WTC11 (cell line): ENCODE measurements around the gene WNT5A. TPM values are rescaled to one million over a fixed set of nuclear protein-coding genes. Genes with fewer than 3 reads are reported as not detected.

Experiments
- ATAC-seq: fragments of 200-7000 bp; cut with Tn5 transposase; 2 replicates; pipeline ENCODE4 v1.10.0; 2021; ENCODE audit warnings: mild to moderate bottlenecking, moderate library complexity
- CTCF ChIA-PET: fragments of 300-600 bp; sonication (Branson Sonifier 250); formaldehyde crosslinking; loops from one replicate; lab custom pipeline; 2021; ENCODE audit warnings: antibody characterized with exemption; lab: Charles Lee
- POLR2A ChIA-PET: fragments of 350-600 bp; sonication (Branson Sonifier 250); formaldehyde crosslinking; loops from one replicate; lab custom pipeline; 2021; ENCODE audit warnings: antibody characterized with exemption; lab: Charles Lee
- DNase-seq: peaks from one replicate; pipeline ENCODE4 v3.0.0; 2021; ENCODE audit warnings: low spot score
- H3K27ac Mint-ChIP-seq: 2 replicates; pipeline ENCODE4 v1.8.0; 2021; ENCODE audit warnings: mixed read lengths
- H3K27me3 Mint-ChIP-seq: 2 replicates; pipeline ENCODE4 v1.8.0; 2021; ENCODE audit warnings: low read depth, mild to moderate bottlenecking, moderate library complexity, mixed read lengths
- H3K36me3 Mint-ChIP-seq: 2 replicates; pipeline ENCODE4 v1.8.0; 2021; ENCODE audit warnings: mixed read lengths
- H3K4me1 Mint-ChIP-seq: 2 replicates; pipeline ENCODE4 v1.8.0; 2022; ENCODE audit warnings: mixed read lengths
- H3K4me3 Mint-ChIP-seq: 2 replicates; pipeline ENCODE4 v1.8.0; 2021; ENCODE audit warnings: mild to moderate bottlenecking, moderate library complexity, mixed read lengths
- H3K9me3 Mint-ChIP-seq: 2 replicates; pipeline ENCODE4 v1.8.0; 2021; ENCODE audit warnings: mixed read lengths
- ATF1 ChIP-seq: sonication (generic); formaldehyde crosslinking; IDR thresholded peaks from 2 replicates; pipeline ENCODE4 v1.8.1; 2023; ENCODE audit warnings: mild to moderate bottlenecking, moderate library complexity, missing genetic modification reagents
- ATF3 ChIP-seq: sonication (generic); formaldehyde crosslinking; conservative IDR thresholded peaks from 2 replicates; pipeline ENCODE4 v1.8.1; 2022; ENCODE audit warnings: mild to moderate bottlenecking, missing genetic modification reagents
- CBFB ChIP-seq: sonication (generic); formaldehyde crosslinking; IDR thresholded peaks from 2 replicates; pipeline ENCODE4 v1.8.1; 2022; ENCODE audit warnings: mild to moderate bottlenecking, low read depth, missing genetic modification reagents
- CREB1 ChIP-seq: sonication (generic); formaldehyde crosslinking; IDR thresholded peaks from 2 replicates; pipeline ENCODE4 v1.8.0; 2023; ENCODE audit warnings: mild to moderate bottlenecking, missing genetic modification reagents
- GABPB1 ChIP-seq: sonication (generic); formaldehyde crosslinking; IDR thresholded peaks from 2 replicates; pipeline ENCODE4 v1.8.1; 2023; ENCODE audit warnings: mild to moderate bottlenecking, missing genetic modification reagents
- JUN ChIP-seq: sonication (generic); formaldehyde crosslinking; IDR thresholded peaks from 2 replicates; pipeline ENCODE4 v1.8.0; 2023; ENCODE audit warnings: mild to moderate bottlenecking, missing genetic modification reagents
- KAT7 ChIP-seq: sonication (generic); formaldehyde crosslinking; IDR thresholded peaks from 2 replicates; pipeline ENCODE4 v1.8.1; 2023; ENCODE audit warnings: missing genetic modification reagents, mild to moderate bottlenecking, borderline replicate concordance
- NFE2L1 ChIP-seq: sonication (generic); formaldehyde crosslinking; IDR thresholded peaks from 2 replicates; pipeline ENCODE4 v1.8.1; 2023; ENCODE audit warnings: missing genetic modification reagents
- RELA ChIP-seq: sonication (generic); formaldehyde crosslinking; IDR thresholded peaks from 2 replicates; pipeline ENCODE4 v1.8.1; 2022; ENCODE audit warnings: missing genetic modification reagents, mild to moderate bottlenecking, borderline replicate concordance
- RORB ChIP-seq: fragments of 250-450 bp; sonication (Bioruptor Pico); IDR thresholded peaks from 2 replicates; pipeline ENCODE4 v1.9.0; 2021; ENCODE audit warnings: mild to moderate bottlenecking
- SMAD3 ChIP-seq: sonication (generic); formaldehyde crosslinking; IDR thresholded peaks from 2 replicates; pipeline ENCODE4 v1.8.0; 2022; ENCODE audit warnings: missing genetic modification reagents, mild to moderate bottlenecking, borderline replicate concordance
- TEAD1 ChIP-seq: sonication (generic); formaldehyde crosslinking; IDR thresholded peaks from 2 replicates; pipeline ENCODE4 v1.8.0; 2022; ENCODE audit warnings: mild to moderate bottlenecking, missing genetic modification reagents
- TEAD4 ChIP-seq: sonication (generic); formaldehyde crosslinking; IDR thresholded peaks from 2 replicates; pipeline ENCODE4 v1.8.0; 2022; ENCODE audit warnings: mild to moderate bottlenecking, missing genetic modification reagents
- ZNF281 ChIP-seq: sonication (generic); formaldehyde crosslinking; IDR thresholded peaks from 2 replicates; pipeline ENCODE4 v1.8.0; 2023; ENCODE audit warnings: mild to moderate bottlenecking, missing genetic modification reagents
- ZNF423 ChIP-seq: fragments of 250-450 bp; sonication (Bioruptor Pico); IDR thresholded peaks from 2 replicates; pipeline ENCODE4 v2.1.2; 2022; ENCODE audit warnings: mild to moderate bottlenecking, moderate library complexity
- ZNF425 ChIP-seq: fragments of 250-450 bp; sonication (Bioruptor Pico); conservative IDR thresholded peaks from 2 replicates; pipeline ENCODE4 v1.9.0; 2021; ENCODE audit warnings: mild to moderate bottlenecking
- total RNA-seq: library from RNA; stranded (reverse); gene quantifications from 3 replicates; pipeline ENCODE4 v1.2.3, GENCODE V29; 2021
- TF ChIP-seq, protein P1 (sequence below): sonication (generic); formaldehyde crosslinking; IDR thresholded peaks from 2 replicates; pipeline ENCODE4 v1.8.0; 2022; ENCODE audit warnings: mild to moderate bottlenecking, missing genetic modification reagents
- TF ChIP-seq, protein P2 (sequence below): sonication (generic); formaldehyde crosslinking; IDR thresholded peaks from 2 replicates; pipeline ENCODE4 v1.8.1; 2023; ENCODE audit warnings: mild to moderate bottlenecking, moderate library complexity, missing genetic modification reagents
- TF ChIP-seq, protein P3 (sequence below): fragments of 250-450 bp; sonication (Bioruptor Pico); IDR thresholded peaks from 2 replicates; pipeline ENCODE4 v1.8.0; 2021; ENCODE audit warnings: mild to moderate bottlenecking

The WNT5A gene
- total RNA-seq, 1 experiment from 2014 or later: 10.6 TPM

- TF ChIP-seq TEAD1 (CRISPR knock-in tag) (no peak), SMAD3 (CRISPR knock-in tag) (no peak), CREB1 (no peak), TEAD4 (no peak)
- TF ChIP-seq, protein P1, sequence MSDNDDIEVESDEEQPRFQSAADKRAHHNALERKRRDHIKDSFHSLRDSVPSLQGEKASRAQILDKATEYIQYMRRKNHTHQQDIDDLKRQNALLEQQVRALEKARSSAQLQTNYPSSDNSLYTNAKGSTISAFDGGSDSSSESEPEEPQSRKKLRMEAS (CRISPR knock-in tag): peak; percentile 57; the same call in 1 of the 2 replicates
- TF ChIP-seq, all 79 proteins: peak for 2
Observed at GRCh38 chr3:55489798-55490132, 2.7 kb upstream of the WNT5A start (continued).

GRCh38 chr3:55488398-55489055 is 1.4 kb upstream of the WNT5A start:
- Mint-ChIP-seq H3K27me3 (peaks cover 88% of the 10 kb centered on the region), H3K4me3 (peak overlapping the region; percentile 78), H3K4me1 (peaks cover 30% of the 10 kb centered on the region)
- DNase-seq: peak; percentile 75
- POLR2A ChIA-PET: interaction anchor here (0.7 kb wide), 1 partner anchor 66 kb away, joined by 4 read pairs; no protein-coding TSS in a partner anchor
- CTCF ChIA-PET: interaction anchor here (1.1 to 1.9 kb wide), 6 partner anchors 83 to 763 kb away, joined by 3 to 9 read pairs (median 3); no protein-coding TSS in a partner anchor
- TF ChIP-seq RELA (no peak), NFE2L1 (no peak), GABPB1 (CRISPR knock-in tag) (no peak), ATF3 (no peak), SMAD3 (CRISPR knock-in tag) (no peak), CBFB (no peak), TEAD4 (no peak), KAT7 (CRISPR knock-in tag) (no peak), RORB (no peak)
- TF ChIP-seq, all 79 proteins: peak for 0
- no peaks in the 10 kb centered on the region for H3K36me3 Mint-ChIP-seq
- H3K9me3 Mint-ChIP-seq: no peaks in the 10 kb centered on the region
- no peak overlapping the region for H3K27ac Mint-ChIP-seq
- ATAC-seq: peak; percentile 7

GRCh38 chr3:55487381-55488241 is 505 bp upstream of the WNT5A start:
- Mint-ChIP-seq H3K4me1 (peaks cover 38% of the 10 kb centered on the region), H3K27ac (no peak overlapping the region), H3K4me3 (peak overlapping the region; percentile 85), H3K9me3 (no peaks in the 10 kb centered on the region), H3K36me3 (no peaks in the 10 kb centered on the region), H3K27me3 (peaks cover 91% of the 10 kb centered on the region)
- TF ChIP-seq, protein P2, sequence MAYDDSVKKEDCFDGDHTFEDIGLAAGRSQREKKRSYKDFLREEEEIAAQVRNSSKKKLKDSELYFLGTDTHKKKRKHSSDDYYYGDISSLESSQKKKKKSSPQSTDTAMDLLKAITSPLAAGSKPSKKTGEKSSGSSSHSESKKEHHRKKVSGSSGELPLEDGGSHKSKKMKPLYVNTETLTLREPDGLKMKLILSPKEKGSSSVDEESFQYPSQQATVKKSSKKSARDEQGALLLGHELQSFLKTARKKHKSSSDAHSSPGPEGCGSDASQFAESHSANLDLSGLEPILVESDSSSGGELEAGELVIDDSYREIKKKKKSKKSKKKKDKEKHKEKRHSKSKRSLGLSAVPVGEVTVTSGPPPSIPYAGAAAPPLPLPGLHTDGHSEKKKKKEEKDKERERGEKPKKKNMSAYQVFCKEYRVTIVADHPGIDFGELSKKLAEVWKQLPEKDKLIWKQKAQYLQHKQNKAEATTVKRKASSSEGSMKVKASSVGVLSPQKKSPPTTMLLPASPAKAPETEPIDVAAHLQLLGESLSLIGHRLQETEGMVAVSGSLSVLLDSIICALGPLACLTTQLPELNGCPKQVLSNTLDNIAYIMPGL (CRISPR knock-in tag): peak; percentile 66
- TF ChIP-seq ATF1 (CRISPR knock-in tag) (no peak), JUN (0 out of 2 replicates have a peak, but pooled peaks have one; percentile 41)
- CTCF ChIA-PET: interaction anchor here (0.6 to 1.9 kb wide), 9 partner anchors 12 to 1040 kb away, joined by 3 to 9 read pairs (median 3); no protein-coding TSS in a partner anchor
- POLR2A ChIA-PET: interaction anchor here (0.7 kb wide), 1 partner anchor 67 kb away, joined by 4 read pairs; no protein-coding TSS in a partner anchor
- DNase-seq: peak; percentile 40
- ATAC-seq: no peak

GRCh38 chr3:55486101-55486856 is 827 bp downstream of the WNT5A start:
- peak; percentile 63 for DNase-seq
- Mint-ChIP-seq H3K4me1 (peaks cover 38% of the 10 kb centered on the region), H3K4me3 (peak overlapping the region; percentile 85), H3K9me3 (no peaks in the 10 kb centered on the region), H3K36me3 (no peaks in the 10 kb centered on the region), H3K27me3 (peaks cover 91% of the 10 kb centered on the region), H3K27ac (peak overlapping the region; percentile 90)
- ATAC-seq: no peak
- ChIA-PET POLR2A (interaction anchor here (0.7 kb wide), 1 partner anchor 49 kb away, joined by 4 read pairs; no protein-coding TSS in a partner anchor), CTCF (interaction anchor here (0.6 to 1.9 kb wide), 6 partner anchors 11 to 1636 kb away, joined by 3 to 7 read pairs (median 4); no protein-coding TSS in a partner anchor)
- TF ChIP-seq ZNF281 (CRISPR knock-in tag) (peak; percentile 54; the same call in 1 of the 2 replicates), ZNF425 (CRISPR knock-in tag) (no peak), ZNF423 (CRISPR knock-in tag) (peak; percentile 86), JUN (no peak)
- TF ChIP-seq, protein P3, sequence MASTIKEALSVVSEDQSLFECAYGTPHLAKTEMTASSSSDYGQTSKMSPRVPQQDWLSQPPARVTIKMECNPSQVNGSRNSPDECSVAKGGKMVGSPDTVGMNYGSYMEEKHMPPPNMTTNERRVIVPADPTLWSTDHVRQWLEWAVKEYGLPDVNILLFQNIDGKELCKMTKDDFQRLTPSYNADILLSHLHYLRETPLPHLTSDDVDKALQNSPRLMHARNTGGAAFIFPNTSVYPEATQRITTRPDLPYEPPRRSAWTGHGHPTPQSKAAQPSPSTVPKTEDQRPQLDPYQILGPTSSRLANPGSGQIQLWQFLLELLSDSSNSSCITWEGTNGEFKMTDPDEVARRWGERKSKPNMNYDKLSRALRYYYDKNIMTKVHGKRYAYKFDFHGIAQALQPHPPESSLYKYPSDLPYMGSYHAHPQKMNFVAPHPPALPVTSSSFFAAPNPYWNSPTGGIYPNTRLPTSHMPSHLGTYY (CRISPR knock-in tag): no peak
